Measurements from ENCODE around the gene DGKA. TPM values are rescaled to one million over a fixed set of nuclear protein-coding genes. Genes with fewer than 3 reads are reported as not detected.

Gene DGKA
- total and polyA plus RNA-seq, 2 of the 4 experiments (the other 2 are of a cell fraction), result 71.9 to 75.1 TPM

GRCh38 chr12:55970775-55971174, 39.8 kb downstream of the DGKA start:
- CTCF ChIA-PET, result no interaction called here
- POLR2A ChIA-PET (ENCODE audit: unreplicated experiment), result no interaction called here
- peak; percentile 85 for DNase-seq

More at GRCh38 chr12:55970775-55971174, 39.8 kb downstream of the DGKA start:
- H3K27me3 ChIP-seq (ENCODE audit: control insufficient read depth, insufficient read depth, low read length), result no peaks in the 10 kb centered on the region
- TF ChIP-seq POLR2A (IDR thresholded peaks at IDR 0.05; ENCODE audit: low read depth, low read length) (peak; percentile 52; the same call in 1 of the 2 replicates), FOS (IDR thresholded peaks at IDR 0.05; ENCODE audit: low read depth, low read length) (0 out of 2 replicates have a peak, but pooled peaks have one; percentile 58), RFX5 (IDR thresholded peaks at IDR 0.05; ENCODE audit: low read depth, low read length) (no peak), MAZ (IDR thresholded peaks at IDR 0.05; ENCODE audit: borderline replicate concordance, low read depth, low read length) (peak; percentile 56), RAD21 (IDR thresholded peaks at IDR 0.05; ENCODE audit: low read length) (no peak), CEBPB (IDR thresholded peaks at IDR 0.05; ENCODE audit: low read depth, low read length) (peak; percentile 53)
- ATAC-seq (ENCODE audit: low read depth), result no peak
- peaks cover 10% of the 10 kb centered on the region; the same call in 1 of the 2 replicates for H3K9me1 ChIP-seq (ENCODE audit: insufficient read depth, low read length)
- peak overlapping the region; percentile 93 for H2BK5ac ChIP-seq (ENCODE audit: low read depth, low read length, poor library complexity, severe bottlenecking)
- peak overlapping the region; percentile 64; the same call in 1 of the 2 replicates for H2BK120ac ChIP-seq (ENCODE audit: low read depth, low read length)
- H3K9ac ChIP-seq (ENCODE audit: low read depth, low read length), result no peak overlapping the region; the same call in 1 of the 2 replicates
- peaks cover 10 to 66% of the 10 kb centered on the region in 2 experiments; a peak in 3 of 4 replicates for H3K79me1 ChIP-seq (ENCODE audit: low read depth in 1 of 2, low read length in 2 of 2)
- H2BK15ac ChIP-seq (ENCODE audit: low read depth, low read length), result no peak overlapping the region
- in situ Hi-C loops (cut with MboI; ENCODE audit: low sequenced_read_pairs) (no loop called here), intact Hi-C loops (cut with micrococcal nuclease) (no loop called here), dilution Hi-C loops (cut with HindIII; ENCODE audit: low sequenced_read_pairs, unreplicated experiment) (no loop called here)
- no peak overlapping the region for H3K23ac ChIP-seq (ENCODE audit: low read depth, low read length)
- peaks cover 5% of the 10 kb centered on the region for H3K36me3 ChIP-seq (ENCODE audit: control insufficient read depth, insufficient read depth, low read length)
- H2AK9ac ChIP-seq (replicated peaks; ENCODE audit: low read depth, low read length, poor library complexity), result peak overlapping the region; percentile 85
- H4K20me1 ChIP-seq (ENCODE audit: insufficient read depth, low read length), result peaks cover 5% of the 10 kb centered on the region; the same call in 1 of the 2 replicates
- no peak overlapping the region for H2AFZ ChIP-seq (replicated peaks; ENCODE audit: low read length, poor library complexity)
- peak overlapping the region; percentile 96; the same call in 1 of the 2 replicates for H2AK5ac ChIP-seq (ENCODE audit: low read depth, low read length)
- WGBS, 2 experiments (ENCODE audit: extremely low coverage in 2 of 2, insufficient read length in 1 of 2), result no CpG with 5 or more reads among the region's 7 CpGs
- peak overlapping the region; percentile 7; the same call in 1 of the 2 replicates for H3K18ac ChIP-seq (ENCODE audit: low read depth, low read length)
- BruUV-seq (replicated peaks), result no TSS peak
- no peak overlapping the region for H3K4me3 ChIP-seq (ENCODE audit: insufficient read depth, low read depth, low read length)
- no peak overlapping the region for H3K56ac ChIP-seq (ENCODE audit: extremely low read depth, insufficient read depth, low read length)
- H2BK20ac ChIP-seq (ENCODE audit: low read depth, low read length), result 0 out of 2 replicates have a peak overlapping the region, but pooled peaks have one; percentile 29
- H3K9me3 ChIP-seq (ENCODE audit: control insufficient read depth, insufficient read depth, low read length), result no peaks in the 10 kb centered on the region
- H3K4me1 ChIP-seq (ENCODE audit: control insufficient read depth, insufficient read depth, low read length), result peaks cover 13% of the 10 kb centered on the region
- peak overlapping the region; percentile 91 for H3K4ac ChIP-seq (ENCODE audit: low read depth, low read length)
- peak overlapping the region; percentile 61 to 77; a peak in 2 of 4 replicates for H4K8ac ChIP-seq (ENCODE audit: low read depth in 2 of 2, low read length in 2 of 2)
- H3K4me2 ChIP-seq (ENCODE audit: low read depth, low read length), result no peak overlapping the region
- H3K14ac ChIP-seq (replicated peaks; ENCODE audit: low read depth, low read length), result no peak overlapping the region
- H4K5ac ChIP-seq (ENCODE audit: low read depth, low read length), result no peak overlapping the region
- peak overlapping the region; percentile 68 for H3K27ac ChIP-seq (ENCODE audit: insufficient read depth, low read length)
- H4K91ac ChIP-seq (ENCODE audit: insufficient read depth, low read depth, low read length), result no peak overlapping the region; the same call in 1 of the 2 replicates

All from IMR-90 (cell line).